MCF 10A (cell line): ENCODE results near the gene FGD5. TPM values are rescaled to one million over a fixed set of nuclear protein-coding genes. Genes with fewer than 3 reads are reported as not detected.

Experiments
- BruUV-seq: library from RNA; stranded (reverse); fragments of 400-500 nt; replicated peaks from 2 replicates; lab custom pipeline; 2021; lab: Mats Ljungman, UMichigan
- CTCF ChIA-PET: fragments of 300-600 bp; sonication (Branson Sonifier 250); formaldehyde crosslinking; extraction: SDS; loops from one replicate; lab custom pipeline; 2021; ENCODE audit warnings: antibody characterized with exemption, inconsistent platforms; lab: Yijun Ruan, JAX
- POLR2A ChIA-PET: fragments of 300-600, 350-650 bp; sonication (Branson Sonifier 250); formaldehyde crosslinking; extraction: SDS; loops from one replicate; lab custom pipeline; 2020; ENCODE audit warnings: antibody characterized with exemption, inconsistent platforms; lab: Yijun Ruan, JAX
- DNase-seq: peaks from one replicate; pipeline ENCODE4 v3.0.0-alpha.2; 2018; ENCODE audit not compliant: unreplicated experiment
- H3K27ac Mint-ChIP-seq: one replicate; pipeline ENCODE4 v1.8.0; 2022; ENCODE audit warnings: mild to moderate bottlenecking, low read depth, mixed read lengths; ENCODE audit not compliant: unreplicated experiment
- H3K27me3 Mint-ChIP-seq: one replicate; pipeline ENCODE4 v1.8.0; 2022; ENCODE audit warnings: mixed read lengths; ENCODE audit not compliant: insufficient read depth, unreplicated experiment
- H3K36me3 Mint-ChIP-seq: one replicate; pipeline ENCODE4 v1.8.0; 2022; ENCODE audit warnings: mild to moderate bottlenecking, moderate library complexity, mixed read lengths; ENCODE audit not compliant: insufficient read depth, unreplicated experiment
- H3K4me1 Mint-ChIP-seq: one replicate; pipeline ENCODE4 v1.8.0; 2022; ENCODE audit warnings: mixed read lengths; ENCODE audit not compliant: insufficient read depth, unreplicated experiment
- H3K4me3 Mint-ChIP-seq: one replicate; pipeline ENCODE4 v1.8.0; 2022; ENCODE audit warnings: mild to moderate bottlenecking, moderate library complexity, mixed read lengths; ENCODE audit not compliant: unreplicated experiment
- H3K9me3 Mint-ChIP-seq: one replicate; pipeline ENCODE4 v1.8.0; 2022; ENCODE audit warnings: mixed read lengths; ENCODE audit not compliant: unreplicated experiment
- CTCF ChIP-seq: fragments of 200-600 bp; IDR thresholded peaks from one replicate; pipeline ENCODE4 v1.8.0; 2022; ENCODE audit warnings: antibody characterized with exemption, mild to moderate bottlenecking; ENCODE audit not compliant: unreplicated experiment
- intact Hi-C: fragments of 100-400 bp; cut with micrococcal nuclease; formaldehyde crosslinking; loops from 2 replicates; pipeline ENCODE4 v1.14.1; 2022
- total RNA-seq: library from RNA; stranded (reverse); gene quantifications from 2 replicates; pipeline ENCODE4 v1.2.3, GENCODE V29; 2022

The FGD5 gene
- total RNA-seq, 1 experiment from 2014 or later: not detected

- no peak for TF ChIP-seq CTCF
- no peak for DNase-seq
- Mint-ChIP-seq H3K4me3 (no peak overlapping the region), H3K27ac (no peak overlapping the region), H3K4me1 (no peaks in the 10 kb centered on the region), H3K36me3 (no peaks in the 10 kb centered on the region), H3K9me3 (no peaks in the 10 kb centered on the region), H3K27me3 (peaks cover 57% of the 10 kb centered on the region)
- intact Hi-C loops: no loop called here
- CTCF ChIA-PET: no interaction called here
- POLR2A ChIA-PET: interaction anchor here (0.7 kb wide), 1 partner anchor 201 kb away, joined by 3 read pairs; no protein-coding TSS in a partner anchor
- BruUV-seq: no TSS peak
Measured at GRCh38 chr3:14796403-14797077, 22.2 kb upstream of the FGD5 start.

- no peaks in the 10 kb centered on the region for H3K4me1 Mint-ChIP-seq
- POLR2A ChIA-PET: no interaction called here
- H3K9me3 Mint-ChIP-seq: no peaks in the 10 kb centered on the region
- CTCF ChIA-PET: no interaction called here
- DNase-seq: no peak
- no peak for TF ChIP-seq CTCF
- no TSS peak for BruUV-seq
- no peak overlapping the region for H3K4me3 Mint-ChIP-seq
- H3K27ac Mint-ChIP-seq: no peak overlapping the region
- no peaks in the 10 kb centered on the region for H3K36me3 Mint-ChIP-seq
- peaks cover 54% of the 10 kb centered on the region for H3K27me3 Mint-ChIP-seq
- intact Hi-C loops: no loop called here
Measured at GRCh38 chr3:14797731-14798130, 21.0 kb upstream of the FGD5 start.

- no peak for TF ChIP-seq CTCF
- H3K36me3 Mint-ChIP-seq: no peaks in the 10 kb centered on the region
- POLR2A ChIA-PET: no interaction called here
- H3K27me3 Mint-ChIP-seq: peaks cover 54% of the 10 kb centered on the region
- H3K4me1 Mint-ChIP-seq: no peaks in the 10 kb centered on the region
- intact Hi-C loops: no loop called here
- H3K9me3 Mint-ChIP-seq: no peaks in the 10 kb centered on the region
- no peak for DNase-seq
- BruUV-seq: no TSS peak
- no peak overlapping the region for H3K4me3 Mint-ChIP-seq
- H3K27ac Mint-ChIP-seq: no peak overlapping the region
- CTCF ChIA-PET: no interaction called here
Measured at GRCh38 chr3:14798231-14798630, 20.5 kb upstream of the FGD5 start.

GRCh38 chr3:14799146-14799545 lies 19.6 kb upstream of the FGD5 start:
- CTCF ChIA-PET: no interaction called here
- Mint-ChIP-seq H3K9me3 (no peaks in the 10 kb centered on the region), H3K4me1 (no peaks in the 10 kb centered on the region), H3K27ac (no peak overlapping the region), H3K36me3 (no peaks in the 10 kb centered on the region), H3K4me3 (no peak overlapping the region), H3K27me3 (peaks cover 55% of the 10 kb centered on the region)
- BruUV-seq: no TSS peak
- TF ChIP-seq CTCF: no peak
- POLR2A ChIA-PET: no interaction called here
- no peak for DNase-seq
- intact Hi-C loops: no loop called here
